Transverse colon (tissue), 4 donors: Measurements from ENCODE around the gene TBX2. TPM values are rescaled to one million over a fixed set of nuclear protein-coding genes. Genes with fewer than 3 reads are reported as not detected.
A peak's percentile ranks its signal among the peaks of the same experiment; 100 is the strongest.

Experiments
- DNase-seq: peaks from one replicate; pipeline ENCODE4 v3.0.0-alpha.2; 2019
- H3K27ac ChIP-seq, 4 donors: fragments of 200-600 bp; sonication (generic); 2 replicates each; pipeline ENCODE4 v1.5.1; 2016 to 2018; ENCODE audit warnings: inconsistent platforms in 4 of 4
- H3K27me3 ChIP-seq: fragments of 200-600 bp; sonication (generic); 2 replicates; pipeline ENCODE4 v1.5.1; 2017; ENCODE audit warnings: inconsistent platforms
- H3K36me3 ChIP-seq, 4 donors: fragments of 200-600 bp; sonication (generic); 2 replicates each; pipeline ENCODE4 v1.5.1; 2017 to 2019; ENCODE audit warnings: inconsistent platforms in 4 of 4
- H3K4me1 ChIP-seq, 4 donors: fragments of 200-600 bp; sonication (generic); 2 replicates each; pipeline ENCODE4 v1.5.1; 2017 to 2020; ENCODE audit warnings: inconsistent platforms in 4 of 4
- H3K4me3 ChIP-seq, 4 donors: fragments of 200-600 bp; sonication (generic); 1 replicate in 1 of 4; 2 replicates in 3 of 4; pipeline versions ENCODE4 v1.5.1 to v1.6.1; 2017 to 2019; ENCODE audit warnings: inconsistent platforms in 4 of 4
- H3K9me3 ChIP-seq, 2 donors: fragments of 200-600 bp; sonication (generic); 2 replicates each; pipeline ENCODE4 v1.5.1; 2017 to 2019; ENCODE audit warnings: inconsistent platforms in 2 of 2
- CTCF ChIP-seq, 5 experiments: fragments of 200-600 bp in 3 of 5; fragments of 450-650 bp in 2 of 5; sonication (generic) in 3 of 5; IDR thresholded peaks; 1 replicate in 2 of 5; 2 replicates in 3 of 5; pipeline ENCODE4 v1.5.1; 2016 to 2017; ENCODE audit warnings: antibody characterized with exemption in 5 of 5, inconsistent platforms in 3 of 5, mild to moderate bottlenecking in 2 of 5, moderate library complexity in 1 of 5
- EP300 ChIP-seq: sonication (generic); formaldehyde crosslinking; IDR thresholded peaks from one replicate; pipeline ENCODE4 v1.6.1; 2017; ENCODE audit warnings: antibody characterized with exemption, low read depth
- POLR2A ChIP-seq: fragments of 450-650 bp; IDR thresholded peaks from one replicate; pipeline ENCODE4 v1.6.1; 2016; ENCODE audit warnings: antibody characterized with exemption, mild to moderate bottlenecking, moderate library complexity
- POLR2AphosphoS5 ChIP-seq, 3 donors: sonication (generic); formaldehyde crosslinking; IDR thresholded peaks; one replicate each; pipeline ENCODE4 v1.6.1; 2016; ENCODE audit warnings: antibody characterized with exemption in 3 of 3
- WGBS, 2 donors: methylation state at CpG; one replicate each; pipeline ENCODE4 v1.1.5; 2018; ENCODE audit warnings: low coverage in 1 of 2; 5-methylcytosine and 5-hydroxymethylcytosine counted together
- in situ Hi-C, 4 donors: fragments of 200-750 bp; cut with MboI; loops; one replicate each; pipeline versions ENCODE4 v1.15.0 to v1.15.1; 2017; ENCODE audit warnings: low sequenced_read_pairs in 3 of 4, low pct_ligation_motif_present in 1 of 4, low pct_unique_long_range_greater_than_20kb in 1 of 4
- intact Hi-C: fragments of 100-400 bp; cut with DNase I; formaldehyde crosslinking; loops from one replicate; pipeline ENCODE4 v1.15.1; 2023; ENCODE audit warnings: low total_unique reads
- total RNA-seq, 4 donors: library from RNA; depleted of rRNA; stranded (reverse); fragments of >200 nt; gene quantifications; one replicate each; pipeline ENCODE4 v1.1.0, GENCODE V29; 2016

TBX2 gene
- total RNA-seq, 4 donors from 2014 or later: 2.6 to 13.5 (median 8.7) TPM

DNA sequence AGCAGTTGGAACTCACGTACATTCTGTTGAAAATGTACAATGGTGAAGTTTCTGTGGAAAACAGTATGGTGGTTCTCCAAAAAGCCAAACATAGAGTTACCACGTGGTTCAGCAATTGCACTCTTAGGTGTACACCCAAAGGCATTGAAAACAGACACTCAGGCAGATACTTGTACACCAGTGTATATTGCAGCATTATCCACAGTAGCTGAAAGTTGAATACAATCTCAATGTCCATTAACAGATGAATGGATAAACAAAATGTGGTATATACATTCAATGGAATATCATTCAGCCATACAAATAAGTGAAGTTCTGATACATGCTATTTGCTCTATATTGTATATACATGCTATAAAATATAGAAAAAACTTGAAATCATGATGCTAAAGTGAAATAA, 23.2 kb downstream of the TBX2 start:
- H3K4me3 ChIP-seq: no peak overlapping the region
- in situ Hi-C loops (loop anchor here in 3 of 4 donors (10.0 to 25.0 kb wide), 2 partner anchors 132 to 414 kb away; no protein-coding TSS in a partner anchor), intact Hi-C loops (no loop called here)
- DNase-seq: no peak
- H3K9me3 ChIP-seq: no peaks in the 10 kb centered on the region
- TF ChIP-seq POLR2A (no peak), EP300 (no peak), POLR2AphosphoS5 (IDR thresholded peaks at IDR 0.05) (no peak), CTCF (IDR thresholded peaks at IDR 0.05) (no peak)
- H3K4me1 ChIP-seq: no peaks in the 10 kb centered on the region
- H3K36me3 ChIP-seq: no peaks in the 10 kb centered on the region
- H3K27ac ChIP-seq: no peak overlapping the region
- WGBS, 2 donors: 63% methylated on average over 2 of the region's 2 CpGs; no CpG with 5 or more reads in 1 of the 2 donors
- peaks cover 66% of the 10 kb centered on the region for H3K27me3 ChIP-seq

- Histone ChIP-seq H3K27ac (no peak overlapping the region), H3K36me3 (no peaks in the 10 kb centered on the region), H3K9me3 (no peaks in the 10 kb centered on the region), H3K27me3 (peaks cover 66% of the 10 kb centered on the region), H3K4me3 (no peak overlapping the region), H3K4me1 (no peaks in the 10 kb centered on the region)
- DNase-seq: no peak
- intact Hi-C loops: no loop called here
- 87 to 89% methylated on average over 9 to 10 of the region's 10 CpGs for WGBS, 2 donors
- no peak for TF ChIP-seq POLR2AphosphoS5 (IDR thresholded peaks at IDR 0.05)
- no peak for TF ChIP-seq EP300
- no peak for TF ChIP-seq CTCF (IDR thresholded peaks at IDR 0.05)
- TF ChIP-seq POLR2A: no peak
- in situ Hi-C loops: loop anchor here in 3 of 4 donors (10.0 to 25.0 kb wide), 2 partner anchors 131 to 413 kb away; no protein-coding TSS in a partner anchor
These were observed 24.5 kb downstream of the TBX2 start for GRCh38 chr17:61423967-61424649.

- intact Hi-C loops (no loop called here), in situ Hi-C loops (loop anchor here (10.0 to 25.0 kb wide), 2 partner anchors 129 to 411 kb away; no protein-coding TSS in a partner anchor)
- Histone ChIP-seq H3K4me3 (no peak overlapping the region), H3K27me3 (peaks cover 49% of the 10 kb centered on the region), H3K27ac (no peak overlapping the region), H3K9me3 (no peaks in the 10 kb centered on the region), H3K36me3 (no peaks in the 10 kb centered on the region), H3K4me1 (no peaks in the 10 kb centered on the region)
- no peak for DNase-seq
- 67% methylated on average over 3 to 11 of the region's 11 CpGs for WGBS, 2 donors
- no peak for TF ChIP-seq POLR2AphosphoS5 (IDR thresholded peaks at IDR 0.05)
- peak in 2 of 5 experiments; percentile 9 to 16 for TF ChIP-seq CTCF (IDR thresholded peaks at IDR 0.05)
These were observed 26.2 kb downstream of the TBX2 start for GRCh38 chr17:61425682-61426481.

GRCh38 chr17:61426482-61427304, 27.1 kb downstream of the TBX2 start:
- H3K27me3 ChIP-seq: peaks cover 41% of the 10 kb centered on the region
- H3K36me3 ChIP-seq: no peaks in the 10 kb centered on the region
- no peaks in the 10 kb centered on the region for H3K9me3 ChIP-seq
- WGBS, 2 donors: 76% methylated on average over 9 to 10 of the region's 10 CpGs
- no peak overlapping the region for H3K27ac ChIP-seq
- intact Hi-C loops (no loop called here), in situ Hi-C loops (loop anchor here (10.0 to 25.0 kb wide), 2 partner anchors 128 to 411 kb away; no protein-coding TSS in a partner anchor)
- no peak overlapping the region for H3K4me3 ChIP-seq
- no peaks in the 10 kb centered on the region for H3K4me1 ChIP-seq
- TF ChIP-seq EP300 (no peak), CTCF (IDR thresholded peaks at IDR 0.05) (no peak), POLR2AphosphoS5 (IDR thresholded peaks at IDR 0.05) (no peak), POLR2A (no peak)
- DNase-seq: no peak
